ENCODE results near the gene PEF1. TPM values are rescaled to one million over a fixed set of nuclear protein-coding genes. Genes with fewer than 3 reads are reported as not detected.

Gene PEF1
- total RNA-seq, 2 donors from 2014 or later: 51.4 to 59.1 TPM

DNA sequence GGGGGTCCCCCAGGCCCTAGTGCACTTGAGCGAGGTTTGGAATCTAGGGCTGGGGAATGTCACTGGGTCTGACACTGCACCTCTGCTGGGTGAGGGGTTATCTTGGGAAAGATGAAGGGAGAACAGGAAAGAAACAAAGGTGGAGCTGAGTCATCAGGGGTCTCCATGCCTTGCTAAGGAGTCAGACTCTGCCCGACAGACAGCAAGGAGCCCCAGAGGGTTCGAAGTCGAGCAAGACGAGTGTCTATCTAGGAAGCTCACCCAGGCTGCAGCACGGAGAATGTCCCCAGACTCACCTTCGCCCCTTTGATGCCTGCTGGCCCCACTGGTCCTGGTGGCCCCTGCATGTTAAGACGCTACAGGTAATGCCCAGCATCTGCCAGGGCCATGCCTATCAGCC is 41.1 kb upstream of the PEF1 start:
- Histone ChIP-seq H3K9me3 (ENCODE audit: control insufficient read depth, low read length) (no peaks in the 10 kb centered on the region), H3K27me3 (ENCODE audit: control insufficient read depth, insufficient read depth, low read length, poor library complexity, severe bottlenecking) (no peaks in the 10 kb centered on the region), H3K4me1 (ENCODE audit: control insufficient read depth, insufficient read depth, low read length) (peaks cover 5% of the 10 kb centered on the region), H3K9ac (ENCODE audit: extremely low read depth, low read length, poor library complexity, severe bottlenecking) (no peak overlapping the region), H3K4me3 (ENCODE audit: low read length) (no peak overlapping the region), H3K27ac (ENCODE audit: low read depth, low read length) (no peak overlapping the region), H3K36me3 (ENCODE audit: control insufficient read depth, insufficient read depth, low read length) (no peaks in the 10 kb centered on the region)
- H3K27me3 Mint-ChIP-seq (ENCODE audit: insufficient read depth): no peaks in the 10 kb centered on the region
- no peaks in the 10 kb centered on the region for H3K9me3 Mint-ChIP-seq
- no peak overlapping the region for H3K4me3 Mint-ChIP-seq
- no peak overlapping the region for H3K27ac Mint-ChIP-seq
- H3K4me1 Mint-ChIP-seq: no peaks in the 10 kb centered on the region
- H3K36me3 Mint-ChIP-seq (ENCODE audit: low read depth): no peaks in the 10 kb centered on the region
- DNase-seq: no peak
- TF ChIP-seq, protein P1, sequence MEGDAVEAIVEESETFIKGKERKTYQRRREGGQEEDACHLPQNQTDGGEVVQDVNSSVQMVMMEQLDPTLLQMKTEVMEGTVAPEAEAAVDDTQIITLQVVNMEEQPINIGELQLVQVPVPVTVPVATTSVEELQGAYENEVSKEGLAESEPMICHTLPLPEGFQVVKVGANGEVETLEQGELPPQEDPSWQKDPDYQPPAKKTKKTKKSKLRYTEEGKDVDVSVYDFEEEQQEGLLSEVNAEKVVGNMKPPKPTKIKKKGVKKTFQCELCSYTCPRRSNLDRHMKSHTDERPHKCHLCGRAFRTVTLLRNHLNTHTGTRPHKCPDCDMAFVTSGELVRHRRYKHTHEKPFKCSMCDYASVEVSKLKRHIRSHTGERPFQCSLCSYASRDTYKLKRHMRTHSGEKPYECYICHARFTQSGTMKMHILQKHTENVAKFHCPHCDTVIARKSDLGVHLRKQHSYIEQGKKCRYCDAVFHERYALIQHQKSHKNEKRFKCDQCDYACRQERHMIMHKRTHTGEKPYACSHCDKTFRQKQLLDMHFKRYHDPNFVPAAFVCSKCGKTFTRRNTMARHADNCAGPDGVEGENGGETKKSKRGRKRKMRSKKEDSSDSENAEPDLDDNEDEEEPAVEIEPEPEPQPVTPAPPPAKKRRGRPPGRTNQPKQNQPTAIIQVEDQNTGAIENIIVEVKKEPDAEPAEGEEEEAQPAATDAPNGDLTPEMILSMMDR (conservative IDR thresholded peaks at IDR 0.05): no peak
- 90 to 97% methylated on average over 5 to 8 of the region's 8 CpGs for WGBS, 2 experiments (ENCODE audit: insufficient coverage in 1 of 2, insufficient read length in 1 of 2)

DNA sequence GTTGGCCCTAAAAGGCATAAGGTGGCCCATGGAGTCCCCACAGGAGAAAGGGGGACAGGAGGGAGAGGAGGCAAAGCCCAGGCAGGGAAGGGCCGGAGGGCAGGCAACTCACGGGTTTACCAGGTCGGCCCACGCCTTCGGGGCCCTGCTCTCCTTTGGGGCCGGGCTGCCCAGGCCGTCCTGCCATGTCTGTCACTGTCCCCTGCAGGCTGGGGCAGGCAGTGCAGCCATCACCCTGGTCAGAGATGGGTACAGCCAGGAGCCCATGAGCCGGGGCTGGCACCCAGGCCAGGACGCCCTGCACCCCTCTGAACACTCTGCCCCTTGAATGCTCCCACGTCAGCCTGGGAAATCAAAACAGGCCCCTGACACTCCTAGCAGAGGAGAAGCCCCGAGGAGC is 39.3 kb upstream of the PEF1 start:
- Mint-ChIP-seq H3K36me3 (ENCODE audit: low read depth) (no peaks in the 10 kb centered on the region), H3K4me1 (peaks cover 1% of the 10 kb centered on the region), H3K27me3 (ENCODE audit: insufficient read depth) (no peaks in the 10 kb centered on the region), H3K27ac (no peak overlapping the region), H3K9me3 (no peaks in the 10 kb centered on the region), H3K4me3 (no peak overlapping the region)
- Histone ChIP-seq H3K4me3 (ENCODE audit: low read length) (no peak overlapping the region), H3K9ac (ENCODE audit: extremely low read depth, low read length, poor library complexity, severe bottlenecking) (no peak overlapping the region), H3K36me3 (ENCODE audit: control insufficient read depth, insufficient read depth, low read length) (no peaks in the 10 kb centered on the region), H3K9me3 (ENCODE audit: control insufficient read depth, low read length) (no peaks in the 10 kb centered on the region), H3K27ac (ENCODE audit: low read depth, low read length) (no peak overlapping the region), H3K27me3 (ENCODE audit: control insufficient read depth, insufficient read depth, low read length, poor library complexity, severe bottlenecking) (no peaks in the 10 kb centered on the region), H3K4me1 (ENCODE audit: control insufficient read depth, insufficient read depth, low read length) (peaks cover 6% of the 10 kb centered on the region)
- TF ChIP-seq, protein P1 (conservative IDR thresholded peaks at IDR 0.05): peak; percentile 79
- peak; percentile 90 for DNase-seq
- WGBS, 2 experiments (ENCODE audit: insufficient coverage in 1 of 2, insufficient read length in 1 of 2): 82 to 86% methylated on average over 3 to 11 of the region's 11 CpGs

DNA sequence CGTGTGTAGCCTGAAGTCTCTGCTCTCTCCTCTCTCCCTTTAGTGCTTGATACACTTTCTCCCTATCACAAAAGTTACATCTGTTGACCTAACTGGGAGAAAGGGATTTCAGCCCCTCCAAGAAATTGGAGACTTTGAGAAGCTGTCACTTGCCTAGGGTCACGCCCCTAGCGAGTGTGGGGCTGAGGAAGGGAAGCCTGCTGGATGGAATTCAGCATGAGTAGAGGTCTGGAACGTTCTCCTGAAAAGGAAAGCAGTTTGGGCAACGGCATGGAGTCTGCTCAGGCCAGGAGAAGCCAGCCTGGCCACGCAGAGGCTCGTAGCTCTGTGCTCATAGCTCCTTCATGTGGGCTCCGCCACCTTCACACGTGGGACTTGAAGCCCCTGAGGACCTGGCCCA is 36.7 kb upstream of the PEF1 start:
- H3K27me3 Mint-ChIP-seq (ENCODE audit: insufficient read depth): no peaks in the 10 kb centered on the region
- TF ChIP-seq, protein P1 (conservative IDR thresholded peaks at IDR 0.05): peak; percentile 60
- H3K27me3 ChIP-seq (ENCODE audit: control insufficient read depth, insufficient read depth, low read length, poor library complexity, severe bottlenecking): no peaks in the 10 kb centered on the region
- H3K36me3 Mint-ChIP-seq (ENCODE audit: low read depth): no peaks in the 10 kb centered on the region
- H3K27ac Mint-ChIP-seq: no peak overlapping the region
- DNase-seq: peak; percentile 71
- no peaks in the 10 kb centered on the region for H3K9me3 ChIP-seq (ENCODE audit: control insufficient read depth, low read length)
- no peaks in the 10 kb centered on the region for H3K36me3 ChIP-seq (ENCODE audit: control insufficient read depth, insufficient read depth, low read length)
- peaks cover 6% of the 10 kb centered on the region for H3K4me1 ChIP-seq (ENCODE audit: control insufficient read depth, insufficient read depth, low read length)
- no peaks in the 10 kb centered on the region for H3K9me3 Mint-ChIP-seq
- H3K4me3 ChIP-seq (ENCODE audit: low read length): no peak overlapping the region
- H3K4me3 Mint-ChIP-seq: no peak overlapping the region
- H3K9ac ChIP-seq (ENCODE audit: extremely low read depth, low read length, poor library complexity, severe bottlenecking): no peak overlapping the region
- 83 to 86% methylated on average over 5 to 9 of the region's 9 CpGs for WGBS, 2 experiments (ENCODE audit: insufficient coverage in 1 of 2, insufficient read length in 1 of 2)
- H3K27ac ChIP-seq (ENCODE audit: low read depth, low read length): no peak overlapping the region
- peaks cover 1% of the 10 kb centered on the region for H3K4me1 Mint-ChIP-seq

Measured in endodermal cell (in vitro differentiated cells).